Motor neuron (in vitro differentiated cells): Measurements from ENCODE around the gene PLA2G1B. TPM values are rescaled to one million over a fixed set of nuclear protein-coding genes. Genes with fewer than 3 reads are reported as not detected.

Experiments used
- ATAC-seq, 8 experiments: fragments of 200-7000 bp; cut with Tn5 transposase; replicated peaks in 6 of 8; 2 replicates each; pipeline ENCODE4 v1.8.0; 2021; ENCODE audit warnings: mild to moderate bottlenecking in 8 of 8, moderate library complexity in 8 of 8
- H3K27ac ChIP-seq, 2 donors: fragments of 250-450 bp; sonication (Bioruptor Pico); 2 replicates each; pipeline ENCODE4 v1.9.0; 2021; ENCODE audit warnings: antibody characterized with exemption in 2 of 2, mild to moderate bottlenecking in 2 of 2, moderate library complexity in 1 of 2
- H3K4me1 ChIP-seq, 2 donors: fragments of 250-450 bp; sonication (Bioruptor Pico); replicated peaks in 1 of 2; 2 replicates each; pipeline ENCODE4 v1.6.1; 2021; ENCODE audit warnings: antibody characterized with exemption in 2 of 2, mild to moderate bottlenecking in 2 of 2, moderate library complexity in 1 of 2
- H3K4me3 ChIP-seq, 5 donors: fragments of 250-450 bp; sonication (Bioruptor Pico); 2 replicates each; pipeline ENCODE4 v1.9.0; 2021; ENCODE audit warnings: antibody characterized with exemption in 5 of 5, mild to moderate bottlenecking in 5 of 5, moderate library complexity in 4 of 5
- WGBS, 10 experiments: fragments of 450-650 bp; shearing (Covaris generic); methylation state at CpG; one replicate each; pipeline ENCODE4 v1.0.0; 2022; 5-methylcytosine and 5-hydroxymethylcytosine counted together
- in situ Hi-C, 9 experiments: fragments of 400-800 bp; cut with MboI; loops; one replicate each; pipeline ENCODE4 v1.15.0; 2021; ENCODE audit warnings: low sequenced_read_pairs in 9 of 9, low pct_unique_long_range_greater_than_20kb in 2 of 9; ENCODE audit not compliant: unreplicated experiment in 9 of 9
- total RNA-seq, 8 experiments: library from RNA; unstranded; fragments of 300-600 nt; gene quantifications; 2 replicates each; pipeline versions ENCODE4 v1.2.3 to v1.2.4, GENCODE V29; 2022

PLA2G1B gene
- total RNA-seq = under 1 TPM in 3 of 8 experiments, not detected in 5; 0.38 to 0.78 (median 0.60) TPM

- in situ Hi-C loops = loop anchor here in 6 of 9 experiments (10.0 to 25.0 kb wide), 4 partner anchors 107 to 785 kb away; partner anchors contain the start of genes COX6A1 (in 4 of the 6), GATC (in 3 of the 6) and TRIAP1 (in 3 of the 6)
- 0 to 83% (median 58%) methylated on average over 1 to 3 of the region's 5 CpGs; no CpG with 5 or more reads in 4 of the 10 experiments for WGBS, 10 experiments
- no peak for ATAC-seq
- no peak within 1 kb of the TSS for H3K4me3 ChIP-seq
- H3K4me1 ChIP-seq = no peaks in the 10 kb centered on the region
- no peak within 1 kb of the TSS for H3K27ac ChIP-seq
Observed at GRCh38 chr12:120327593-120327992, at the start of gene PLA2G1B. Gene PLA2G1B, minus strand, starts transcription at chr12:120327779. Its CDS starts 26 bp downstream, at chr12:120327753.

- WGBS, 10 experiments = 30 to 100% (median 59%) methylated on average over 1 to 4 of the region's 5 CpGs; no CpG with 5 or more reads in 2 of the 10 experiments
- peak in 4 of 8 experiments; percentile 17 to 45 (median 26) for ATAC-seq
Observed at GRCh38 chr12:120376934-120377572, 49.5 kb upstream of the PLA2G1B start.

GRCh38 chr12:120376416-120376815 lies 48.8 kb upstream of the PLA2G1B start:
- in situ Hi-C loops = no loop called here

More at GRCh38 chr12:120376934-120377572, 49.5 kb upstream of the PLA2G1B start:
- Histone ChIP-seq H3K27ac (no peak overlapping the region), H3K4me3 (no peak overlapping the region), H3K4me1 (peaks cover 2 to 10% of the 10 kb centered on the region in 2 donors)
- in situ Hi-C loops = no loop called here

GRCh38 chr12:120376009-120376408 lies 48.4 kb upstream of the PLA2G1B start:
- in situ Hi-C loops = no loop called here
- Histone ChIP-seq H3K27ac (no peak overlapping the region), H3K4me1 (peaks cover 0 to 7% of the 10 kb centered on the region in 2 donors), H3K4me3 (no peak overlapping the region)
- 10 to 100% (median 60%) methylated on average over 1 to 2 of the region's 2 CpGs; no CpG with 5 or more reads in 5 of the 10 experiments for WGBS, 10 experiments
- ATAC-seq = peak in 1 of 8 experiments; percentile 13

More at GRCh38 chr12:120376416-120376815, 48.8 kb upstream of the PLA2G1B start:
- WGBS, 10 experiments = 20 to 100% (median 82%) methylated on average over 1 to 3 of the region's 5 CpGs; no CpG with 5 or more reads in 5 of the 10 experiments
- Histone ChIP-seq H3K27ac (no peak overlapping the region), H3K4me3 (no peak overlapping the region), H3K4me1 (peaks cover 0 to 7% of the 10 kb centered on the region in 2 donors)
- peak in 6 of 8 experiments; percentile 18 to 78 (median 38) for ATAC-seq

GRCh38 chr12:120373683-120374082 lies 46.1 kb upstream of the PLA2G1B start:
- peaks cover 8 to 13% of the 10 kb centered on the region in 2 donors for H3K4me1 ChIP-seq
- no peak for ATAC-seq
- H3K27ac ChIP-seq = no peak overlapping the region
- in situ Hi-C loops = no loop called here
- H3K4me3 ChIP-seq = no peak overlapping the region
- WGBS, 10 experiments = 60 to 100% (median 94%) methylated on average over 1 to 6 of the region's 8 CpGs; no CpG with 5 or more reads in 2 of the 10 experiments

GRCh38 chr12:120370343-120371243 lies 43.0 kb upstream of the PLA2G1B start:
- 0 to 100% (median 48%) methylated on average over 1 to 3 of the region's 7 CpGs; no CpG with 5 or more reads in 4 of the 10 experiments for WGBS, 10 experiments
- peak overlapping the region in 3 of 5 donors; percentile 72 to 94 (median 91) for H3K4me3 ChIP-seq
- no peak for ATAC-seq

GRCh38 chr12:120369603-120370342 lies 42.2 kb upstream of the PLA2G1B start:
- 0 to 9% methylated on average over 6 of the region's 26 CpGs; no CpG with 5 or more reads in 8 of the 10 experiments for WGBS, 10 experiments
- peak in 1 of 8 experiments; percentile 2 for ATAC-seq
- Histone ChIP-seq H3K4me3 (peak overlapping the region; percentile 72 to 99 (median 94)), H3K4me1 (peaks cover 13 to 22% of the 10 kb centered on the region in 2 donors), H3K27ac (peak overlapping the region; percentile 93 to 97)
- in situ Hi-C loops = no loop called here

More at GRCh38 chr12:120370343-120371243, 43.0 kb upstream of the PLA2G1B start:
- H3K4me1 ChIP-seq = peaks cover 13 to 18% of the 10 kb centered on the region in 2 donors
- H3K27ac ChIP-seq = no peak overlapping the region
- in situ Hi-C loops = no loop called here

- in situ Hi-C loops = no loop called here
- WGBS, 10 experiments = no CpG with 5 or more reads among the region's 119 CpGs
- Histone ChIP-seq H3K4me1 (peaks cover 14 to 29% of the 10 kb centered on the region in 2 donors), H3K4me3 (peak within 1 kb of the TSS; percentile 72 to 99 (median 94)), H3K27ac (peak within 1 kb of the TSS; percentile 93 to 97)
- ATAC-seq = peak; percentile 28 to 77 (median 66)
Observed at GRCh38 chr12:120368789-120369602, 41.4 kb upstream of the PLA2G1B start, which contains the start of gene MSI1. Gene MSI1, minus strand, starts transcription at chr12:120369164. Its CDS starts 73 bp downstream, at chr12:120369091.

GRCh38 chr12:120367924-120368788 lies 40.6 kb upstream of the PLA2G1B start:
- in situ Hi-C loops = no loop called here
- peak in 6 of 8 experiments; percentile 5 to 42 (median 36) for ATAC-seq
- peaks cover 23 to 37% of the 10 kb centered on the region in 2 donors for H3K4me1 ChIP-seq
- peak overlapping the region; percentile 93 to 97 for H3K27ac ChIP-seq
- WGBS, 10 experiments = 0 to 20% (median 20%) methylated on average over 1 to 4 of the region's 86 CpGs; no CpG with 5 or more reads in 7 of the 10 experiments
- peak overlapping the region; percentile 72 to 99 (median 94) for H3K4me3 ChIP-seq

- WGBS, 10 experiments = 0 to 23% (median 20%) methylated on average over 1 to 3 of the region's 10 CpGs; no CpG with 5 or more reads in 5 of the 10 experiments
- Histone ChIP-seq H3K4me1 (peaks cover 31 to 45% of the 10 kb centered on the region in 2 donors), H3K27ac (peak overlapping the region; percentile 93 to 97), H3K4me3 (peak overlapping the region; percentile 72 to 99 (median 94))
- peak in 5 of 8 experiments; percentile 24 to 38 (median 28) for ATAC-seq
- in situ Hi-C loops = no loop called here
Observed at GRCh38 chr12:120367233-120367923, 39.8 kb upstream of the PLA2G1B start.
